Measurements from ENCODE around the gene DGKB. TPM values are rescaled to one million over a fixed set of nuclear protein-coding genes. Genes with fewer than 3 reads are reported as not detected.

DGKB gene
- total and polyA plus RNA-seq, 2 of the 8 experiments (the other 6 are each of a cell fraction or from before 2014, with no cell fraction given): 1.9 to 2.6 TPM

DNA sequence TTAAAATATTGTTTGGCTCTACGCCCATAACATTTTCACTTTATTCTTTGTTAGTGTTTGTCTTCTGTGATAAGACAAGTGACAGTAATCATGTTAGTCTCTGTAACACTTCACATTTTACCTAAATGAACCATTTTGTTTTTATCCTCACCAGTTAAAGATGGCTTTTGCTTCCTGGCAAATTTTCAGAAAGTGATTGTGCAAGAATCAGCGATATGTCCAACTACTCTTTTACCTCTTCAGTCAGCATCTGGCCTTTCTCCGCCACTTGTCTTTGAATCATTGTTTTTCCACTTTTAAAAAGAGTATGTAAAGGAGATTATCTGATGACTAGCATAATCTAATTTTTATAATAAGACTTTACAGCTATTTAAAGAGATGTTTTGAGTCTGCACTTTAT, 3.5 kb downstream of the DGKB start:
- Histone ChIP-seq H4K91ac (replicated peaks; ENCODE audit: insufficient read length, low read length) (no peak overlapping the region), H3K23me2 (ENCODE audit: low read depth, low read length) (peaks cover 11% of the 10 kb centered on the region), H2AK5ac (ENCODE audit: low read depth, low read length) (no peak overlapping the region), H3K36me3 (ENCODE audit: control insufficient read depth in 2 of 4, insufficient read depth in 4 of 4, low read length in 3 of 4) (no peaks in the 10 kb centered on the region), H2BK5ac (ENCODE audit: low read depth, low read length) (no peak overlapping the region), H3K4me2 (ENCODE audit: insufficient read depth in 1 of 2, low read depth in 2 of 2, low read length in 2 of 2) (no peak overlapping the region), H3K23ac (ENCODE audit: insufficient read length) (no peak overlapping the region), H3K27me3 (replicated peaks in 1 of 4; ENCODE audit: control insufficient read depth in 3 of 4, extremely low read depth in 1 of 4, insufficient read depth in 3 of 4, low read length in 3 of 4) (no peaks in the 10 kb centered on the region), H2BK20ac (ENCODE audit: low read length) (no peak overlapping the region), H2BK15ac (ENCODE audit: low read length) (no peak overlapping the region), H3K79me1 (ENCODE audit: low read depth, low read length) (no peaks in the 10 kb centered on the region), H2BK120ac (replicated peaks; ENCODE audit: low read depth, low read length) (no peak overlapping the region), H4K5ac (ENCODE audit: insufficient read length, low read depth, low read length) (no peak overlapping the region), H3K79me2 (ENCODE audit: control insufficient read depth in 1 of 2, insufficient read depth in 2 of 2, low read length in 2 of 2) (no peaks in the 10 kb centered on the region), H3K14ac (ENCODE audit: insufficient read length) (no peak overlapping the region), H3K56ac (replicated peaks; ENCODE audit: insufficient read length, low read depth, low read length) (no peak overlapping the region), H2BK12ac (ENCODE audit: low read depth, low read length) (no peak overlapping the region), H2AFZ (ENCODE audit: low read length) (no peak overlapping the region), H3K4ac (replicated peaks; ENCODE audit: insufficient read length, low read depth, low read length) (no peak overlapping the region), H3K9me3 (ENCODE audit: insufficient read depth in 2 of 2, low read depth in 1 of 2, low read length in 1 of 2) (no peaks in the 10 kb centered on the region), H3K27ac (ENCODE audit: low read depth, low read length) (no peak overlapping the region), H4K8ac (ENCODE audit: extremely low read depth, insufficient read depth, low read length) (no peak overlapping the region), H3K9ac (replicated peaks in 1 of 4; ENCODE audit: extremely low read depth in 1 of 4, low read depth in 3 of 4, low read length in 3 of 4) (no peak overlapping the region), H3K18ac (ENCODE audit: extremely low read depth, low read length) (no peak overlapping the region), H3K4me3 (ENCODE audit: extremely low read depth in 1 of 4, insufficient read depth in 2 of 4, low read depth in 3 of 4, low read length in 4 of 4) (no peak overlapping the region), H4K20me1 (replicated peaks in 1 of 2; ENCODE audit: control insufficient read depth in 1 of 2, insufficient read depth in 2 of 2, low read length in 2 of 2) (no peaks in the 10 kb centered on the region), H3K4me1 (replicated peaks in 1 of 4; ENCODE audit: control insufficient read depth in 3 of 4, insufficient read depth in 4 of 4, low read length in 3 of 4) (peaks cover 5 to 8% (median 6%) of the 10 kb centered on the region in 4 experiments; a peak in 6 of 7 replicates)
- peak; percentile 39; the same call in 1 of the 2 replicates for TF ChIP-seq CEBPB (IDR thresholded peaks at IDR 0.05; ENCODE audit: low read depth, low read length)
- no peak for TF ChIP-seq CBX5 (IDR thresholded peaks at IDR 0.05; ENCODE audit: low read depth, low read length)
- ChIA-PET CTCF (ENCODE audit: partially characterized antibody) (interaction anchor here (0.6 to 1.0 kb wide), 3 partner anchors 68 to 371 kb away, joined by 3 to 4 read pairs (median 3); no protein-coding TSS in a partner anchor), POLR2A (ENCODE audit: partially characterized antibody) (no interaction called here)
- no peak for DNase-seq (ENCODE audit: low read depth in 1 of 2, low spot score in 2 of 2)
- WGBS, 2 experiments (ENCODE audit: extremely low coverage in 1 of 2, insufficient coverage in 1 of 2, insufficient read length in 1 of 2, insufficient replicate concordance in 2 of 2, low coverage in 1 of 2, low lambda C conversion rate in 2 of 2, missing lambda C conversion rate in 1 of 2): 95% methylated on average over 3 of the region's 3 CpGs; no CpG with 5 or more reads in 1 of the 2 experiments
- FAIRE-seq: no peak

Measured in H1 (cell line).